Central memory CD8-positive, alpha-beta T cell (primary cell): ENCODE results near the gene UQCR10.
A peak's percentile ranks its signal among the peaks of the same experiment; 100 is the strongest.
"Not testable (repeated sequence)": the region's sequence is repeated elsewhere in the genome, so short reads cannot be mapped to it uniquely, and the experiment has no call there.

Experiments
- ATAC-seq: fragments of 150-1000 bp; cut with Tn5 transposase; replicated peaks from 2 replicates; pipeline ENCODE4 v1.10.0; 2022; ENCODE audit warnings: mild to moderate bottlenecking, moderate FRiP score, moderate number of reproducible peaks; ENCODE audit not compliant: poor library complexity, severe bottlenecking; ENCODE audit errors: extremely low read depth
- DNase-seq, 2 donors: peaks; one replicate each; pipeline ENCODE4 v3.0.0; 2021; ENCODE audit warnings: low spot score in 2 of 2
- H3K27ac Mint-ChIP-seq: one replicate; pipeline ENCODE4 v1.8.0; 2022; ENCODE audit warnings: low read depth, mild to moderate bottlenecking, moderate library complexity, mixed read lengths
- H3K27me3 Mint-ChIP-seq: one replicate; pipeline ENCODE4 v1.8.0; 2022; ENCODE audit warnings: mixed read lengths
- H3K36me3 Mint-ChIP-seq: one replicate; pipeline ENCODE4 v1.8.0; 2022; ENCODE audit warnings: mild to moderate bottlenecking, moderate library complexity, mixed read lengths; ENCODE audit not compliant: insufficient read depth
- H3K4me1 Mint-ChIP-seq: one replicate; pipeline ENCODE4 v1.8.0; 2022; ENCODE audit warnings: mixed read lengths
- H3K4me3 Mint-ChIP-seq: one replicate; pipeline ENCODE4 v1.8.0; 2022; ENCODE audit warnings: mild to moderate bottlenecking, moderate library complexity, mixed read lengths
- H3K9me3 Mint-ChIP-seq: one replicate; pipeline ENCODE4 v1.8.0; 2022; ENCODE audit warnings: mixed read lengths

Gene UQCR10

GRCh38 chr22:29741926-29742325 is 25.2 kb upstream of the UQCR10 start:
- H3K9me3 Mint-ChIP-seq: no peaks in the 10 kb centered on the region
- peaks cover 8% of the 10 kb centered on the region for H3K36me3 Mint-ChIP-seq
- H3K4me3 Mint-ChIP-seq: no peak overlapping the region

GRCh38 chr22:29742326-29742725 is 24.8 kb upstream of the UQCR10 start:
- Mint-ChIP-seq H3K27me3 (no peaks in the 10 kb centered on the region), H3K9me3 (no peaks in the 10 kb centered on the region), H3K27ac (no peak overlapping the region), H3K36me3 (peaks cover 8% of the 10 kb centered on the region), H3K4me1 (no peaks in the 10 kb centered on the region), H3K4me3 (no peak overlapping the region)
- no peak for ATAC-seq
- no peak for DNase-seq

More at GRCh38 chr22:29741926-29742325, 25.2 kb upstream of the UQCR10 start:
- ATAC-seq (no peak), DNase-seq (no peak)
- no peaks in the 10 kb centered on the region for H3K27me3 Mint-ChIP-seq
- H3K4me1 Mint-ChIP-seq: no peaks in the 10 kb centered on the region
- H3K27ac Mint-ChIP-seq: peak overlapping the region; percentile 23

GRCh38 chr22:29744902-29745301 is 22.3 kb upstream of the UQCR10 start:
- Mint-ChIP-seq H3K36me3 (peaks cover 9% of the 10 kb centered on the region), H3K4me1 (peaks cover 7% of the 10 kb centered on the region), H3K27me3 (no peaks in the 10 kb centered on the region), H3K9me3 (no peaks in the 10 kb centered on the region), H3K27ac (no peak overlapping the region), H3K4me3 (no peak overlapping the region)
- no peak for ATAC-seq
- no peak for DNase-seq

GRCh38 chr22:29747832-29748231 is 19.3 kb upstream of the UQCR10 start:
- H3K27ac Mint-ChIP-seq: no peak overlapping the region
- ATAC-seq (no peak), DNase-seq (no peak)
- H3K9me3 Mint-ChIP-seq: no peaks in the 10 kb centered on the region
- H3K36me3 Mint-ChIP-seq: peaks cover 9% of the 10 kb centered on the region
- no peaks in the 10 kb centered on the region for H3K27me3 Mint-ChIP-seq
- H3K4me3 Mint-ChIP-seq: no peak overlapping the region
- peaks cover 28% of the 10 kb centered on the region for H3K4me1 Mint-ChIP-seq

- Mint-ChIP-seq H3K36me3 (peaks cover 9% of the 10 kb centered on the region), H3K27ac (no peak overlapping the region), H3K4me1 (peaks cover 28% of the 10 kb centered on the region), H3K9me3 (no peaks in the 10 kb centered on the region), H3K27me3 (no peaks in the 10 kb centered on the region), H3K4me3 (no peak overlapping the region)
- DNase-seq (no peak), ATAC-seq (no peak)
Measured at GRCh38 chr22:29748248-29748893, 18.8 kb upstream of the UQCR10 start.

- Mint-ChIP-seq H3K27ac (peak overlapping the region; percentile 68), H3K4me3 (no peak overlapping the region)
- no peak for ATAC-seq
Measured at GRCh38 chr22:29750029-29750428, 17.1 kb upstream of the UQCR10 start.

GRCh38 chr22:29750559-29751538 is 16.3 kb upstream of the UQCR10 start:
- Mint-ChIP-seq H3K27ac (peak overlapping the region; percentile 68), H3K4me1 (peaks cover 28% of the 10 kb centered on the region), H3K36me3 (peaks cover 8% of the 10 kb centered on the region), H3K27me3 (no peaks in the 10 kb centered on the region), H3K4me3 (peak overlapping the region; percentile 23), H3K9me3 (no peaks in the 10 kb centered on the region)
- peak; percentile 70 for ATAC-seq
- DNase-seq: no peak

More at GRCh38 chr22:29750029-29750428, 17.1 kb upstream of the UQCR10 start:
- Mint-ChIP-seq H3K36me3 (peaks cover 11% of the 10 kb centered on the region), H3K4me1 (peaks cover 28% of the 10 kb centered on the region), H3K27me3 (no peaks in the 10 kb centered on the region), H3K9me3 (no peaks in the 10 kb centered on the region)
- no peak for DNase-seq

GRCh38 chr22:29751669-29752068 is 15.5 kb upstream of the UQCR10 start:
- peak overlapping the region; percentile 41 for H3K27ac Mint-ChIP-seq
- ATAC-seq (no peak), DNase-seq (no peak)
- no peaks in the 10 kb centered on the region for H3K9me3 Mint-ChIP-seq
- H3K36me3 Mint-ChIP-seq: peaks cover 8% of the 10 kb centered on the region
- H3K4me1 Mint-ChIP-seq: peaks cover 28% of the 10 kb centered on the region
- H3K4me3 Mint-ChIP-seq: no peak overlapping the region
- H3K27me3 Mint-ChIP-seq: no peaks in the 10 kb centered on the region

- H3K27me3 Mint-ChIP-seq: no peaks in the 10 kb centered on the region
- H3K36me3 Mint-ChIP-seq: peaks cover 4% of the 10 kb centered on the region
- ATAC-seq (no peak), DNase-seq (no peak)
- peaks cover 28% of the 10 kb centered on the region for H3K4me1 Mint-ChIP-seq
- no peaks in the 10 kb centered on the region for H3K9me3 Mint-ChIP-seq
- H3K4me3 Mint-ChIP-seq: no peak overlapping the region
- H3K27ac Mint-ChIP-seq: peak overlapping the region; percentile 61
Measured at GRCh38 chr22:29753808-29754657, 13.1 kb upstream of the UQCR10 start.

- Mint-ChIP-seq H3K4me1 (peaks cover 22% of the 10 kb centered on the region), H3K27ac (peak overlapping the region; percentile 61)
- not testable (repeated sequence) for H3K27me3 Mint-ChIP-seq
Measured at GRCh38 chr22:29754658-29755395, 12.3 kb upstream of the UQCR10 start.

GRCh38 chr22:29755889-29756288 is 11.3 kb upstream of the UQCR10 start:
- H3K27ac Mint-ChIP-seq: no peak overlapping the region
- ATAC-seq: no peak
- no peaks in the 10 kb centered on the region for H3K9me3 Mint-ChIP-seq

More at GRCh38 chr22:29754658-29755395, 12.3 kb upstream of the UQCR10 start:
- H3K9me3 Mint-ChIP-seq, DNase-seq, H3K36me3 Mint-ChIP-seq, H3K4me3 Mint-ChIP-seq, ATAC-seq: not testable (repeated sequence)

GRCh38 chr22:29756341-29756740 is 10.8 kb upstream of the UQCR10 start:
- no peak for DNase-seq
- ATAC-seq: no peak
- peaks cover 8% of the 10 kb centered on the region for H3K4me1 Mint-ChIP-seq
- peaks cover 4% of the 10 kb centered on the region for H3K36me3 Mint-ChIP-seq
- no peak overlapping the region for H3K27ac Mint-ChIP-seq
- H3K27me3 Mint-ChIP-seq: no peaks in the 10 kb centered on the region
- no peak overlapping the region for H3K4me3 Mint-ChIP-seq
- no peaks in the 10 kb centered on the region for H3K9me3 Mint-ChIP-seq

More at GRCh38 chr22:29755889-29756288, 11.3 kb upstream of the UQCR10 start:
- H3K27me3 Mint-ChIP-seq: no peaks in the 10 kb centered on the region
- no peak for DNase-seq
- H3K4me3 Mint-ChIP-seq: no peak overlapping the region
- H3K4me1 Mint-ChIP-seq: peaks cover 11% of the 10 kb centered on the region
- H3K36me3 Mint-ChIP-seq: peaks cover 4% of the 10 kb centered on the region
